Measurements from ENCODE around the gene NEIL3.

DNA sequence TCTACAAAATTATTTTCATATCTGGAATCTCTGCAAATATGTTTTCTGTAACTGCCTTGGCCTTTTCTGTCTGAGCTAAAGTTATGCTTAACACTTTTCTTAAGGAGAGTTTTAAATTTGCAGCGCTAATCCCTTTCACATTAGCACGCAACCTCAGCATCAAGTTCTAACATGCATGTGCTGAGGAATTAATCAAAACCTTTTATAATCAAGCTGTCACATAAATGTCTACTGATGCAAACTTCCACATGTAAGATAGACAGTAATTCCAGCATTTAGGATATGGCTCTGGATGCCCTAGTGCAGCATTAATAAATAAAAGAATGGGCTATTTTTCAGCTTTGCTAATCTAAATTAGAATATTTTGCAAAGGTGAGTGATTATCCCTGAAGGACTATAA lies 17.5 kb upstream of the NEIL3 start:
- TF ChIP-seq CTCF (IDR thresholded peaks at IDR 0.05 in 8 of 11, conservative IDR thresholded peaks at IDR 0.05 in 3 of 11) (no peak), POLR2AphosphoS5 (IDR thresholded peaks at IDR 0.05) (no peak)
